A549 (cell line): ENCODE results near the gene PRMT7.

Source experiments
- CEBPB ChIP-seq, 2 experiments: fragments of >200 bp in 1 of 2; sonication (Bioruptor Twin) in 1 of 2; formaldehyde crosslinking in 1 of 2; IDR thresholded peaks; 2 replicates each; pipeline ENCODE4 v1.6.1; 2012 to 2016
- CTCF ChIP-seq: fragments of >200 bp; sonication (Bioruptor Twin); formaldehyde crosslinking; IDR thresholded peaks from 3 replicates; pipeline ENCODE4 v1.5.1; 2016
- ESRRA ChIP-seq: fragments of 150-350 bp; IDR thresholded peaks from 2 replicates; pipeline ENCODE4 v1.6.1; 2014; ENCODE audit warnings: mild to moderate bottlenecking, low read length, borderline replicate concordance
- HDAC2 ChIP-seq: fragments of 200-600 bp; sonication (generic); IDR thresholded peaks from 2 replicates; pipeline ENCODE4 v1.6.1; 2016
- HMGXB4 ChIP-seq: fragments of 250-450 bp; sonication (Bioruptor Pico); IDR thresholded peaks from 2 replicates; pipeline ENCODE4 v1.5.0; 2021; ENCODE audit warnings: mild to moderate bottlenecking, moderate library complexity, borderline replicate concordance
- MYC ChIP-seq: IDR thresholded peaks from 2 replicates; pipeline ENCODE4 v1.6.1; 2012; ENCODE audit warnings: mild to moderate bottlenecking, inconsistent platforms, low read length, improper control_type of control experiment, borderline replicate concordance
- POLR2A ChIP-seq: IDR thresholded peaks from 2 replicates; pipeline ENCODE4 v1.6.1; 2012; ENCODE audit warnings: mild to moderate bottlenecking, low read length
- RCOR1 ChIP-seq: fragments of 150-350 bp; IDR thresholded peaks from 2 replicates; pipeline ENCODE4 v1.6.1; 2014; ENCODE audit warnings: antibody characterized with exemption, low read length, low read depth
- TF ChIP-seq, protein P1 (sequence below): IDR thresholded peaks from 2 replicates; pipeline ENCODE4 v1.6.1; 2012

DNA sequence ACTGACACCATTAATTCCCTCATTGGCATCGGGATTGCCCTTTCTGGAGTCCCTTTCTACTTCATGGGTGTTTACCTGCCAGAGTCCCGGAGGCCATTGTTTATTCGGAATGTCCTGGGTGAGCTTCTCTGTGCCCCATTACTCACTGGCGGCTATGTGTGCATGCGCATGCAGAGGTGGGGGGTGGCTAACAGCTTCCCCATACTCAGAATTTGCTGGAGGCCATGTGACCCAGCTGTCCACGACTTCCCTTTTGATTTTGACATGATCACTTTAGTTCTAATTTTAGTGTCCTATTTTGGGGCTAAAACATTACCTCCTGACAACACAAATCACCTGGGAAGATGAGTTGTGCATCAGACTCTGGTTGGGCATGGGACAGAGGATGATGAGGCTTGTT, 14.1 kb upstream of the PRMT7 start:
- TF ChIP-seq, protein P1, sequence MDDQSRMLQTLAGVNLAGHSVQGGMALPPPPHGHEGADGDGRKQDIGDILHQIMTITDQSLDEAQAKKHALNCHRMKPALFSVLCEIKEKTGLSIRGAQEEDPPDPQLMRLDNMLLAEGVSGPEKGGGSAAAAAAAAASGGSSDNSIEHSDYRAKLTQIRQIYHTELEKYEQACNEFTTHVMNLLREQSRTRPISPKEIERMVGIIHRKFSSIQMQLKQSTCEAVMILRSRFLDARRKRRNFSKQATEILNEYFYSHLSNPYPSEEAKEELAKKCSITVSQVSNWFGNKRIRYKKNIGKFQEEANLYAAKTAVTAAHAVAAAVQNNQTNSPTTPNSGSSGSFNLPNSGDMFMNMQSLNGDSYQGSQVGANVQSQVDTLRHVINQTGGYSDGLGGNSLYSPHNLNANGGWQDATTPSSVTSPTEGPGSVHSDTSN: no peak
- TF ChIP-seq POLR2A (no peak), CTCF (no peak), HMGXB4 (CRISPR knock-in tag) (no peak), MYC (no peak), RCOR1 (no peak), ESRRA (no peak), CEBPB (IDR thresholded peaks at IDR 0.05) (no peak), HDAC2 (no peak)
